ENCODE measurements around the gene JMJD4. TPM values are rescaled to one million over a fixed set of nuclear protein-coding genes. Genes with fewer than 3 reads are reported as not detected.

The JMJD4 gene
- total and polyA plus RNA-seq, 2 donors (not counting 3 experiments of a cell fraction or from before 2014, with no cell fraction given): 17.3 to 31.2 TPM

DNA sequence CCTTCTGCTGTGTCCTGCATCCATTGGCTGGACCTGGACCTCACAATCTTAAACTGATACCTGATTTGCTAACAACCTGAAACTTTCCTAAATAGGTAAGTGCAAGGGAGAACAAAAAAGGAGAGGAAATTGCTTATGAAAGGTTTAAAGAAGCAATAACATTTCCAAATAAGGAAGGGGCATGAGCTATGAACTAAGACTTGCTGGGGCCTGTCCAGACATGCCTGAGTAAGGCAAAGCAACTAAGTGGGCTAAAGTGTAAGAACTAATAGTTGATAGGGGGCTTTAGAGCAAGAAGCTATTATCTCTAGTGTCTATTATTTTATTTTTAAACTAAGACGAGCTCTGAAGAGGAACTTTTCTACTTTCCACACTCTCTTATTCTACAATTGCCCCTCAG lies 11.6 kb downstream of the JMJD4 start:
- TF ChIP-seq POLR2AphosphoS5 (IDR thresholded peaks at IDR 0.05; ENCODE audit: insufficient read depth, low read depth, low read length) (no peak), MYC (IDR thresholded peaks at IDR 0.05; ENCODE audit: low read depth, low read length) (no peak), JUN (IDR thresholded peaks at IDR 0.05; ENCODE audit: borderline replicate concordance, insufficient read depth, insufficient read length, low read depth) (no peak), GATA2 (IDR thresholded peaks at IDR 0.05; ENCODE audit: insufficient read depth, insufficient read length, low read depth, low read length) (no peak), FOS (IDR thresholded peaks at IDR 0.05; ENCODE audit: borderline replicate concordance, insufficient read depth, low read length) (no peak), POLR2A (IDR thresholded peaks at IDR 0.05; ENCODE audit: low read depth, low read length) (no peak), MAX (IDR thresholded peaks at IDR 0.05; ENCODE audit: insufficient read depth, insufficient read length) (no peak), EZH2 (IDR thresholded peaks at IDR 0.05; ENCODE audit: borderline replicate concordance, low read depth, low read length, severe bottlenecking) (no peak)
- TF ChIP-seq, protein P1, sequence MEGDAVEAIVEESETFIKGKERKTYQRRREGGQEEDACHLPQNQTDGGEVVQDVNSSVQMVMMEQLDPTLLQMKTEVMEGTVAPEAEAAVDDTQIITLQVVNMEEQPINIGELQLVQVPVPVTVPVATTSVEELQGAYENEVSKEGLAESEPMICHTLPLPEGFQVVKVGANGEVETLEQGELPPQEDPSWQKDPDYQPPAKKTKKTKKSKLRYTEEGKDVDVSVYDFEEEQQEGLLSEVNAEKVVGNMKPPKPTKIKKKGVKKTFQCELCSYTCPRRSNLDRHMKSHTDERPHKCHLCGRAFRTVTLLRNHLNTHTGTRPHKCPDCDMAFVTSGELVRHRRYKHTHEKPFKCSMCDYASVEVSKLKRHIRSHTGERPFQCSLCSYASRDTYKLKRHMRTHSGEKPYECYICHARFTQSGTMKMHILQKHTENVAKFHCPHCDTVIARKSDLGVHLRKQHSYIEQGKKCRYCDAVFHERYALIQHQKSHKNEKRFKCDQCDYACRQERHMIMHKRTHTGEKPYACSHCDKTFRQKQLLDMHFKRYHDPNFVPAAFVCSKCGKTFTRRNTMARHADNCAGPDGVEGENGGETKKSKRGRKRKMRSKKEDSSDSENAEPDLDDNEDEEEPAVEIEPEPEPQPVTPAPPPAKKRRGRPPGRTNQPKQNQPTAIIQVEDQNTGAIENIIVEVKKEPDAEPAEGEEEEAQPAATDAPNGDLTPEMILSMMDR (IDR thresholded peaks at IDR 0.05; ENCODE audit: extremely low read depth in 1 of 2, insufficient read depth in 1 of 2, low read depth in 1 of 2, low read length in 2 of 2): no peak
- POLR2A ChIA-PET: no interaction called here
- intact Hi-C loops (cut with micrococcal nuclease): no loop called here

More for the DNA sequence above, 11.6 kb downstream of the JMJD4 start:
- FAIRE-seq (no peak), DNase-seq (ENCODE audit: low read depth, low spot score) (no peak)
- Histone ChIP-seq H4K20me1 (replicated peaks; ENCODE audit: control insufficient read depth, extremely low read depth, insufficient read depth, low read length) (no peaks in the 10 kb centered on the region), H2AFZ (ENCODE audit: low read depth, low read length) (no peak overlapping the region), H3K27me3 (ENCODE audit: control insufficient read depth in 2 of 2, insufficient read depth in 2 of 2, low read length in 2 of 2) (peaks cover 0 to 10% of the 10 kb centered on the region in 2 experiments), H3K36me3 (ENCODE audit: control insufficient read depth in 2 of 2, extremely low read depth in 1 of 2, insufficient read depth in 2 of 2, low read length in 2 of 2) (no peaks in the 10 kb centered on the region), H3K9me1 (replicated peaks; ENCODE audit: control insufficient read depth, extremely low read depth, insufficient read depth, low read length) (no peaks in the 10 kb centered on the region), H3K9ac (replicated peaks; ENCODE audit: extremely low read depth, insufficient read depth, low read length) (no peak overlapping the region), H3K4me3 (replicated peaks in 1 of 3; ENCODE audit: insufficient read depth in 1 of 3, low read depth in 1 of 3, low read length in 3 of 3) (no peak overlapping the region), H3K4me1 (ENCODE audit: control insufficient read depth, extremely low read depth, insufficient read depth, low read length) (peaks cover 2% of the 10 kb centered on the region), H3K79me2 (ENCODE audit: control insufficient read depth, insufficient read depth, low read length) (no peaks in the 10 kb centered on the region), H3K9me3 (replicated peaks; ENCODE audit: control insufficient read depth, insufficient read depth, low read length) (no peaks in the 10 kb centered on the region), H3K4me2 (ENCODE audit: insufficient read depth, low read length) (no peak overlapping the region), H3K27ac (ENCODE audit: insufficient read depth, low read depth, low read length) (no peak overlapping the region)
- no TSS peak for BruUV-seq (replicated peaks)
- dilution Hi-C loops (cut with MboI; ENCODE audit: extremely low pct_ligation_motif_present, low sequenced_read_pairs): no loop called here
- CTCF ChIA-PET: interaction anchor here (0.8 kb wide), 1 partner anchor 15 kb away, joined by 3 read pairs; no protein-coding TSS in a partner anchor

Data from endothelial cell of umbilical vein (primary cell).